ENCODE measurements around the gene FAM241B.

DNA sequence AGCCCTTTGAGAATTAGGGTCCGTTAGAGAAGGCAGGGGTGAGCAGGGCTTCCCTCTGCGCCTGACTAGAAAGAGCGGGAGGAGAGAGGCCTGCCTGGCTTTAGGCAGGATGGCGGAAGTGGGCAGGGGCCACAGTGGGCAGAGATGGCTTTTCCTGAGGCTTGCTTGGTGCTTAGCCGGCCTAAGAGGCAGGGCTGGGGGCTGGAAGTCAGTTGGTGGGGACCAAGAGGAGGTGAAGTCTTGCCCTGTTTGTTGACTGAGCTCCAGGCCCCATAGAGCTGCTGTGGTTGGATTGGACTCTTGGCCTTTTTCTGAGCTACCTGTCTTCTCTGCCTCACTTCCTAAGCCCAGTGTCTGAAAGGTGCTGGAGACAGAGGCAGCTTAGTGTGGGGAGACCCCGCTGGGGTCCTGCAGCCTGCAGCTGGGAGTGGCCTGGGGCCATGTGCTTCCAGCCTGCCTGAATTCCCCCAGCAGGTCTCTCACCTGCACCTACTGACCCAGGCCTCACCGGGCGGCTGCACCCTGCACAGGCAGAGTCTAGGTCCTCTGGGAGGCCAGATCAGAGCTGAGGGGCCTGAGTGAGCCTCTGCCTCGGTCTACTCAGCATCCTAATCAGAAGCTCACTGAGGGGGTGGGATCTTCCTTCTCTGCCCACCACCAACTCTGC lies 4.8 kb downstream of the FAM241B start:
- TF ChIP-seq, protein P1, sequence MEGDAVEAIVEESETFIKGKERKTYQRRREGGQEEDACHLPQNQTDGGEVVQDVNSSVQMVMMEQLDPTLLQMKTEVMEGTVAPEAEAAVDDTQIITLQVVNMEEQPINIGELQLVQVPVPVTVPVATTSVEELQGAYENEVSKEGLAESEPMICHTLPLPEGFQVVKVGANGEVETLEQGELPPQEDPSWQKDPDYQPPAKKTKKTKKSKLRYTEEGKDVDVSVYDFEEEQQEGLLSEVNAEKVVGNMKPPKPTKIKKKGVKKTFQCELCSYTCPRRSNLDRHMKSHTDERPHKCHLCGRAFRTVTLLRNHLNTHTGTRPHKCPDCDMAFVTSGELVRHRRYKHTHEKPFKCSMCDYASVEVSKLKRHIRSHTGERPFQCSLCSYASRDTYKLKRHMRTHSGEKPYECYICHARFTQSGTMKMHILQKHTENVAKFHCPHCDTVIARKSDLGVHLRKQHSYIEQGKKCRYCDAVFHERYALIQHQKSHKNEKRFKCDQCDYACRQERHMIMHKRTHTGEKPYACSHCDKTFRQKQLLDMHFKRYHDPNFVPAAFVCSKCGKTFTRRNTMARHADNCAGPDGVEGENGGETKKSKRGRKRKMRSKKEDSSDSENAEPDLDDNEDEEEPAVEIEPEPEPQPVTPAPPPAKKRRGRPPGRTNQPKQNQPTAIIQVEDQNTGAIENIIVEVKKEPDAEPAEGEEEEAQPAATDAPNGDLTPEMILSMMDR (IDR thresholded peaks at IDR 0.05; ENCODE audit: insufficient read depth, low read length, poor library complexity, severe bottlenecking), result no peak
- TF ChIP-seq EZH2phosphoT487 (conservative IDR thresholded peaks at IDR 0.05; ENCODE audit: low read length), result no peak
